PC-9 (cell line): ENCODE data around the gene AIMP1. TPM values are rescaled to one million over a fixed set of nuclear protein-coding genes. Genes with fewer than 3 reads are reported as not detected.

ENCODE experiments used
- BruUV-seq: library from RNA; stranded (reverse); fragments of 400-500 nt; replicated peaks from 2 replicates; lab custom pipeline; 2021; lab: Mats Ljungman, UMichigan
- CTCF ChIA-PET: fragments of 300-600 bp; sonication (Branson Sonifier 250); formaldehyde crosslinking; loops from one replicate; lab custom pipeline; 2022; ENCODE audit warnings: antibody characterized with exemption; lab: Charles Lee
- POLR2A ChIA-PET: fragments of 300-600 bp; sonication (Branson Sonifier 250); formaldehyde crosslinking; loops from one replicate; lab custom pipeline; 2022; ENCODE audit warnings: antibody characterized with exemption; ENCODE audit not compliant: unreplicated experiment; lab: Charles Lee
- DNase-seq, 2 experiments: peaks; one replicate each; pipeline versions ENCODE4 v3.0.0 to v3.0.0-alpha.2; 2015 to 2022; ENCODE audit warnings: mixed read lengths in 1 of 2
- H2AFZ ChIP-seq: fragments of 200-600 bp; sonication (generic); 2 replicates; pipeline ENCODE4 v1.8.1; 2017; ENCODE audit warnings: antibody characterized with exemption
- H3F3A ChIP-seq: fragments of 200-600 bp; sonication (generic); 2 replicates; pipeline ENCODE4 v1.8.1; 2017; ENCODE audit warnings: antibody characterized with exemption, mild to moderate bottlenecking, low read depth; ENCODE audit not compliant: insufficient read depth
- H3K27ac ChIP-seq: fragments of 200-600 bp; sonication (generic); 2 replicates; pipeline ENCODE4 v1.6.1; 2016; ENCODE audit warnings: mixed run types
- H3K27me3 ChIP-seq: fragments of 200-600 bp; sonication (generic); 2 replicates; pipeline ENCODE4 v1.6.1; 2016; ENCODE audit warnings: low read depth, mixed run types; ENCODE audit not compliant: insufficient read depth
- H3K36me3 ChIP-seq: fragments of 200-600 bp; sonication (generic); 2 replicates; pipeline ENCODE4 v1.6.1; 2016; ENCODE audit warnings: low read depth, mixed run types
- H3K4me1 ChIP-seq: fragments of 200-600 bp; sonication (generic); replicated peaks from 2 replicates; pipeline ENCODE4 v1.6.1; 2016; ENCODE audit warnings: mixed run types; ENCODE audit not compliant: insufficient read depth
- H3K4me2 ChIP-seq: fragments of 200-600 bp; sonication (generic); 2 replicates; pipeline ENCODE4 v1.6.1; 2017; ENCODE audit warnings: mixed run types
- H3K4me3 ChIP-seq: fragments of 200-600 bp; sonication (generic); 2 replicates; pipeline ENCODE4 v1.6.1; 2016; ENCODE audit warnings: mixed run types
- H3K79me2 ChIP-seq: fragments of 200-600 bp; sonication (generic); 2 replicates; pipeline ENCODE4 v1.6.1; 2017; ENCODE audit warnings: low read depth, mixed run types
- H3K9me2 ChIP-seq: fragments of 200-600 bp; sonication (generic); 2 replicates; pipeline ENCODE4 v1.8.1; 2017; ENCODE audit warnings: mild to moderate bottlenecking; ENCODE audit not compliant: insufficient read depth
- H3K9me3 ChIP-seq: fragments of 200-600 bp; sonication (generic); 2 replicates; pipeline ENCODE4 v1.8.1; 2016; ENCODE audit warnings: low read depth; ENCODE audit not compliant: insufficient read depth
- H4K20me1 ChIP-seq: fragments of 200-600 bp; sonication (generic); 2 replicates; pipeline ENCODE4 v1.8.1; 2017; ENCODE audit not compliant: insufficient read depth
- CTCF ChIP-seq: fragments of 200-600 bp; sonication (generic); conservative IDR thresholded peaks from 2 replicates; pipeline ENCODE4 v1.6.1; 2017; ENCODE audit warnings: mixed run types, antibody characterized with exemption, mild to moderate bottlenecking, moderate library complexity
- EZH2 ChIP-seq: fragments of 200-600 bp; sonication (generic); IDR thresholded peaks from 2 replicates; pipeline ENCODE4 v1.8.0; 2017; ENCODE audit warnings: antibody characterized with exemption, low read depth
- intact Hi-C: fragments of 100-400 bp; cut with micrococcal nuclease; formaldehyde crosslinking; loops from one replicate; pipeline ENCODE4 v1.10.0; 2022; ENCODE audit not compliant: unreplicated experiment
- total RNA-seq: library from RNA; stranded (reverse); gene quantifications from 2 replicates; pipeline ENCODE4 v1.2.3, GENCODE V29; 2021

The AIMP1 gene
- total RNA-seq, 1 experiment from 2014 or later, result 47.0 TPM

GRCh38 chr4:106284227-106284626 is 32.1 kb upstream of the AIMP1 start:
- no peaks in the 10 kb centered on the region for H3K9me3 ChIP-seq
- no peak for TF ChIP-seq CTCF
- TF ChIP-seq EZH2, result no peak
- H4K20me1 ChIP-seq, result no peaks in the 10 kb centered on the region
- no TSS peak for BruUV-seq
- intact Hi-C loops, result no loop called here
- no peaks in the 10 kb centered on the region for H3K4me1 ChIP-seq
- H3K79me2 ChIP-seq, result no peaks in the 10 kb centered on the region
- ChIA-PET CTCF (no interaction called here), POLR2A (no interaction called here)
- no peaks in the 10 kb centered on the region for H3K27me3 ChIP-seq
- H3K27ac ChIP-seq, result no peak overlapping the region
- H3K36me3 ChIP-seq, result no peaks in the 10 kb centered on the region
- H2AFZ ChIP-seq, result no peak overlapping the region
- DNase-seq, result no peak
- H3K4me3 ChIP-seq, result no peak overlapping the region
- H3K4me2 ChIP-seq, result no peak overlapping the region
- no peaks in the 10 kb centered on the region for H3F3A ChIP-seq
- H3K9me2 ChIP-seq, result no peaks in the 10 kb centered on the region

- intact Hi-C loops, result no loop called here
- BruUV-seq, result no TSS peak
- no peaks in the 10 kb centered on the region for H3K4me1 ChIP-seq
- H3F3A ChIP-seq, result no peaks in the 10 kb centered on the region
- TF ChIP-seq EZH2 (no peak), CTCF (no peak)
- H2AFZ ChIP-seq, result no peak overlapping the region
- DNase-seq, result no peak
- H3K4me2 ChIP-seq, result no peak overlapping the region
- ChIA-PET POLR2A (no interaction called here), CTCF (no interaction called here)
- H3K9me3 ChIP-seq, result no peaks in the 10 kb centered on the region
- H3K27me3 ChIP-seq, result no peaks in the 10 kb centered on the region
- no peaks in the 10 kb centered on the region for H3K79me2 ChIP-seq
- no peak overlapping the region for H3K27ac ChIP-seq
- no peaks in the 10 kb centered on the region for H4K20me1 ChIP-seq
- H3K9me2 ChIP-seq, result no peaks in the 10 kb centered on the region
- no peak overlapping the region for H3K4me3 ChIP-seq
- no peaks in the 10 kb centered on the region for H3K36me3 ChIP-seq
Measured at GRCh38 chr4:106286611-106287010, 29.7 kb upstream of the AIMP1 start.

GRCh38 chr4:106287353-106287969 is 28.9 kb upstream of the AIMP1 start:
- intact Hi-C loops, result no loop called here
- Histone ChIP-seq H2AFZ (no peak overlapping the region), H3K9me2 (no peaks in the 10 kb centered on the region), H3K79me2 (no peaks in the 10 kb centered on the region), H3F3A (no peaks in the 10 kb centered on the region), H3K27ac (no peak overlapping the region), H3K4me2 (no peak overlapping the region), H3K9me3 (no peaks in the 10 kb centered on the region), H3K36me3 (no peaks in the 10 kb centered on the region), H3K4me1 (no peaks in the 10 kb centered on the region), H4K20me1 (no peaks in the 10 kb centered on the region), H3K27me3 (no peaks in the 10 kb centered on the region), H3K4me3 (no peak overlapping the region)
- TF ChIP-seq CTCF, result no peak
- no peak for TF ChIP-seq EZH2
- no peak for DNase-seq
- CTCF ChIA-PET, result no interaction called here
- POLR2A ChIA-PET, result no interaction called here
- no TSS peak for BruUV-seq
